IPS DF 6.9 (cell line): ENCODE data around the gene LHX3.

Experiments used
- DNase-seq: peaks from one replicate; pipeline ENCODE4 v3.0.0-alpha.2; 2013; ENCODE audit warnings: low read depth, low spot score
- H3K27ac ChIP-seq: one replicate; pipeline ENCODE4 v1.5.1; 2013; ENCODE audit warnings: low read length, control low read depth
- H3K27me3 ChIP-seq: 2 replicates; pipeline ENCODE4 v1.6.1; 2013; ENCODE audit warnings: mild to moderate bottlenecking, low read length; ENCODE audit not compliant: control insufficient read depth, insufficient read depth
- H3K36me3 ChIP-seq: 2 replicates; pipeline ENCODE4 v1.6.1; 2013; ENCODE audit warnings: low read length; ENCODE audit not compliant: control insufficient read depth, insufficient read depth
- H3K4me1 ChIP-seq: 2 replicates; pipeline ENCODE4 v1.6.1; 2013; ENCODE audit warnings: low read length; ENCODE audit not compliant: control insufficient read depth, insufficient read depth
- H3K4me3 ChIP-seq: 2 replicates; pipeline ENCODE4 v1.5.1; 2013; ENCODE audit warnings: mild to moderate bottlenecking, low read length
- H3K9me3 ChIP-seq: 2 replicates; pipeline ENCODE4 v1.6.1; 2013; ENCODE audit warnings: low read length, inconsistent platforms; ENCODE audit not compliant: control insufficient read depth, insufficient read depth
- WGBS: extraction: QIAGEN DNeasy Blood & Tissue Kit; methylation state at CpG from one replicate; pipeline ENCODE4 v1.1.7; 2013; ENCODE audit warnings: mixed read lengths, missing lambda C conversion rate; ENCODE audit not compliant: insufficient read length, insufficient coverage; 5-methylcytosine and 5-hydroxymethylcytosine counted together

Gene LHX3

DNA sequence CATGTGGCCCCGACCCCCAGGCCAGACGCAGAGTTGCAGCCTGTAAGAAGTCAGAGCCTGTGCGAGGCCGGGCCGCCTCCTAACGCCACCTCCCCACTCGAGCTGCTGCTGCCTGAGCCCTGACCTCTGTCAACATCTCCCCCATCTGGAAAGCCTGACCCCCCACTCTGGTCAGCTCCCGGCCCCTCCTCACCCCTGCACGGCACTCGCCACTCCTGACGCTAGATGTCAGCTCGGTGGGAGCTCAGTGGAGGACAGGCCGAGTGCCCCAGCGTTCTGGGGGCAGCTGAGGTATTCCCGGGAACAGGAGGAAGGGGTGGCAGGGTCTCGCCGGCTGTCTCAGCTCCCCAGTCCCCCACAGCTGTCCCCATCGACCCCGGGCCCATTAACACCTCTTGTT, 19.9 kb downstream of the LHX3 start:
- WGBS: no CpG with 5 or more reads among the region's 19 CpGs
- H3K27ac ChIP-seq: no peak overlapping the region
- H3K27me3 ChIP-seq: no peaks in the 10 kb centered on the region
- no peak for DNase-seq
- H3K9me3 ChIP-seq: no peaks in the 10 kb centered on the region
- H3K36me3 ChIP-seq: no peaks in the 10 kb centered on the region
- peaks cover 2% of the 10 kb centered on the region; the same call in 1 of the 2 replicates for H3K4me1 ChIP-seq
- H3K4me3 ChIP-seq: no peak overlapping the region

DNA sequence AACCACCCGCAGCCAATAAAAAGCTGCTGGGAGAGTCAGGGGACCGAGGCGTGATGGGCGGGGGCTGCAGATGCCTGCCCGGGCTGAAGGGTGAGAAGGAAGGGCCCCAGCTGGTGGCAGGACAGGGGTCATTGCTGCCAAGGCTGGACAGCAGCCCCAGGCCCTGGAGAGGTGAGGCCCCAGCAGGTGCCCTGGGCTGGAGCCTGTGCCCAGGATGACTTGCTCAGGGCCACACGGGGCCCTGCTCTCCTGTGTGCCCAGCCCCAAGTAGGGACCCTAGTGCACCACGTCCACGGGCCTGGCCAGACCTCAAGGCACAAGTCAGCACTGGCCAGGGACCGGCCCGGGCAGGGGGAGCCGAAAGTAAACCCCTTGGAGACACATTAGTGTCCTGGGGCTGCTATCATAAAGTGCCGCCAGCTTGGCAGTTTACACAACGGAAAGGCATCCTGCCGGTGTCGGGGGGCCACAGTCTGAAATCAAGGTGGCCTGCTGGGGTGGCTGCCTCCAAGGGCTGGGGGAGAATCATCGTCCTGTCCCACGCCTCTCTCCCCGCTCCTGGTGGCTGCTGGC, 22.0 kb downstream of the LHX3 start:
- Histone ChIP-seq H3K9me3 (no peaks in the 10 kb centered on the region), H3K4me3 (no peak overlapping the region), H3K27ac (no peak overlapping the region), H3K27me3 (no peaks in the 10 kb centered on the region), H3K36me3 (no peaks in the 10 kb centered on the region), H3K4me1 (0 out of 2 replicates have a peak, but pooled peaks cover 1% of the 10 kb centered on the region)
- no CpG with 5 or more reads among the region's 18 CpGs for WGBS
- no peak for DNase-seq

DNA sequence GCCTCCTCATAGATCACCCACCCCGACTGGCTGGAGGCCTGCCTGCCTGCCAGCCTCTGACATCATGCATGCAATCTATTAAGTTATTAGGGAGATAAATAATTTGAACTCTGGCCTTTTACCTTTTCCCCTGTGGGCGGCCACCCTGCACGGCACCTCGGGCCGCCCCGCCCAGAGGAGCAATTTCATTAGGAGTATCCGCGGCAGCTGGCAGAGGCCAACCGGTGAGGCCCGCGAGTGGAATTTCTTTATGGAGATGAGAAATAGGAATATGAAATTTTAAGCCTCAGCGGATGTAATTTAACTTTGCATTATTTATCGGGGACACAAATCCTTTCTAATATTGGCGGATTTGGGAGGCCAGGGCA, 22.5 kb downstream of the LHX3 start:
- no peak for DNase-seq
- WGBS: no CpG with 5 or more reads among the region's 14 CpGs
- no peak overlapping the region for H3K27ac ChIP-seq
- H3K4me3 ChIP-seq: no peak overlapping the region
- 0 out of 2 replicates have a peak, but pooled peaks cover 1% of the 10 kb centered on the region for H3K4me1 ChIP-seq
- no peaks in the 10 kb centered on the region for H3K9me3 ChIP-seq
- no peaks in the 10 kb centered on the region for H3K36me3 ChIP-seq
- H3K27me3 ChIP-seq: no peaks in the 10 kb centered on the region

DNA sequence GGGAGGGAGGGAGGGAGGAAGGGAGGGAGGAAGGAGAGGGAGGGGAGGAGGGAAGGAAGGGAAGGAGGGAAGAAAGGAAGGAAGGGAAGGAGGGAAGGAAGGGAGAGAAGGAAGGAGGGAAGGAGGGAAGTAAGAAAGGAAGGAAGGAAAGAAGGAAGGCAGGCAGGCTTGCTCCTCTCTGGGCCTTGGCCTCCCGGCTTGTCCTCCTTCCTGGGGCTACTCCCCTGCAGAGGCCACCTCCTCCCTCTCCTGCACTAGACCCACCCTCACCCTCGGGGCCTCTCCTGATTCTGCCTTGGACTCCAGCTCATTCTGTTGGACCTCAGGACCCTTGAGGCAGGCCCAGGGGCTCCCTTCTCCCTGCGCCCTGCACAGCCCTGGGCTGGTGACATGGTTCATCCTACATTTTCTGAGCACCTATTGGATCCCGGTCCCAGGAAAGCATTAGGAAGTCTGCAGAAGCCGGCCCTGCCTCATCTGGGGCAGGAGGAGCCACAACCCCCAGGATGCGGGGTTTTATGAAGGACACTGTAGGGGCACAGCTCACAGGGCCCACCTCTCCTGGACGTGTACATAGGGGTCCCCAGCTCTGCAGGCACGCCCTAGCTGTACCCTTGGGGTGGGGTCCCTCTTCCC, 23.0 kb downstream of the LHX3 start:
- no peak overlapping the region for H3K27ac ChIP-seq
- no peak overlapping the region for H3K4me3 ChIP-seq
- no peaks in the 10 kb centered on the region for H3K27me3 ChIP-seq
- WGBS: no CpG with 5 or more reads among the region's 8 CpGs
- no peaks in the 10 kb centered on the region for H3K36me3 ChIP-seq
- DNase-seq: no peak
- no peaks in the 10 kb centered on the region for H3K9me3 ChIP-seq
- H3K4me1 ChIP-seq: 0 out of 2 replicates have a peak, but pooled peaks cover 1% of the 10 kb centered on the region

DNA sequence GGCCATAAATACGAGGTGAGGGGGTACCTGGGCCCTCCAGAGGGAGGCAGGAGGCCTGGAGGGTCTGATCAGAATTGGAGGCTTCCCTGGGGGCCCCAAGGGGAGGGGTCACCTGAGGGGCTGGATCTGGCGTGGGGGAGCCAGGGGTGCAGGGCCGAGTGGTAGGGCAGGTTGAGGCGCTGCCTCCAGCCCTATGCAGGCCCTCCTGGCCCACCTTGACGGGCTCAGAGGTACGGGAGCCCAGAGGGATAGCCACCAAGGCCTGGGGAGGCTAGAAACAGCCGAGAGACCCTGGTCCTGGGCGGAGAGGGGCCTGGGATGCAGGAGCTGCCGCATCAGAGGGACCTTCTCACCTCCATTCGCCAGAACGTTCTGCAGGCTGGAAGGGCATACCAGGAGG, 24.3 kb downstream of the LHX3 start:
- Histone ChIP-seq H3K27me3 (no peaks in the 10 kb centered on the region), H3K4me3 (no peak overlapping the region), H3K27ac (no peak overlapping the region), H3K4me1 (0 out of 2 replicates have a peak, but pooled peaks cover 1% of the 10 kb centered on the region), H3K9me3 (no peaks in the 10 kb centered on the region), H3K36me3 (no peaks in the 10 kb centered on the region)
- DNase-seq: no peak
- WGBS: no CpG with 5 or more reads among the region's 11 CpGs

DNA sequence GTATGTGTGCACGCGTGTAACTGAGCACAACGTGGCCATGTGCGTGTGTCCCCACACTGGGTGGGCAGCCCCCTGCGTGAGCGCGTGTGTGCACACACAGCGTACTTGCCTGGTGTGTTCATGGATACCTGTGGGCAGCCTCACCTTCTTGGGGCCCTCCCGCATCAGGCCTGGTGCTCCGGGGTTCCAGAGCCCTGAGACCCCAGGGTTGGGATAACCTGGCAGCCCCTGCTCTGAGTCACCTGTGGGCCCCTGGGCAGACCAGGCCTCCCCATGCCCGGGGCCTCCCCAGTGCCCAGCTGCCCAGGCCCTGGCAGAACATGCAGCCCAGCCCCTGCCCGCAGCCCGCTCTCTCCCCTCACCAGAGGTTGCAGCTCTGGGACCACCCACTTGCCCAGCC, 25.2 kb downstream of the LHX3 start:
- no peak overlapping the region for H3K27ac ChIP-seq
- no CpG with 5 or more reads among the region's 13 CpGs for WGBS
- 0 out of 2 replicates have a peak, but pooled peaks cover 1% of the 10 kb centered on the region for H3K4me1 ChIP-seq
- H3K27me3 ChIP-seq: no peaks in the 10 kb centered on the region
- no peaks in the 10 kb centered on the region for H3K36me3 ChIP-seq
- no peak overlapping the region for H3K4me3 ChIP-seq
- H3K9me3 ChIP-seq: no peaks in the 10 kb centered on the region
- no peak for DNase-seq

DNA sequence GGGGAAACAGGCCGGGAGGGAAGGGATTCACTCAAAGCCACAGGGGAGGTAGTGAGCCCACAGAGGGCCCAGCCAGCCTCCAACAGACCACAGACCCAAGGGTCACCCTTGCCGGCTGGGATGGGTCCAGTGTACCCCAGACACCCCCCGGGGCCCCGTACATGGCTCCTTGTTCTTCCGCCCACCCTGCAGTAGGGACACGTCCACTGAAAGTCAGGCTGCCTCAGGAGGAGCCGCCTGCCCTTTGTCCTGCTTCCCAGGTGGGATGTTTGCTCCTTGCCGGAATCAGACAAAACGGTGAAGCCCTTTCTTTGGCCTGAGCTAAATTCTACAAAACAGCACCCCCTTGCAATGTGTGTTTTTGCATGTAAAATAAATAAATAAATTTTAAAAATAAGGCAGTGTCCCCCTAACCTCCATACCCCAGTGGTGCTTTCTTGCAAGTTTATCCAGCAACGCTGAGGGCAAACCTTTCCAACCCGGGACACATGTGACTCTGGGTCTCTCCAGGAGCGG, 25.8 kb downstream of the LHX3 start:
- Histone ChIP-seq H3K9me3 (no peaks in the 10 kb centered on the region), H3K36me3 (no peaks in the 10 kb centered on the region), H3K27ac (no peak overlapping the region), H3K27me3 (no peaks in the 10 kb centered on the region), H3K4me1 (0 out of 2 replicates have a peak, but pooled peaks cover 1% of the 10 kb centered on the region), H3K4me3 (no peak overlapping the region)
- no peak for DNase-seq
- WGBS: no CpG with 5 or more reads among the region's 12 CpGs

DNA sequence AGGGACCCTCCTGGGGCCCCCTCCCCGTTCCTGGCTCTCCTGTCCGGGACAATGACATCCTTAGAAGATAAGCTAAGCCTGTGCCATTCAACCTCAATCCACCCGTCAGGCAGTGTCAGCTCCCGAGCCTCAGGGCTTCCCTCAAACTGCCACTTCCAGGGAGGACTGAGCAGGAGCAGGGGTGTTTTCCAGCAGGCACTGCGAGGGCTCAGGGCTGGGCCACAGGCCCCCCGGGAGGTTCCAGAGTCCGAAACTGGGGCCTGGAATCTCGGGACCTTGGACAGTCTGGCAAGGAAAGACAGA, 26.2 kb downstream of the LHX3 start:
- Histone ChIP-seq H3K9me3 (no peaks in the 10 kb centered on the region), H3K36me3 (no peaks in the 10 kb centered on the region), H3K4me3 (no peak overlapping the region), H3K27ac (no peak overlapping the region), H3K4me1 (0 out of 2 replicates have a peak, but pooled peaks cover 1% of the 10 kb centered on the region), H3K27me3 (no peaks in the 10 kb centered on the region)
- no CpG with 5 or more reads among the region's 8 CpGs for WGBS
- no peak for DNase-seq

DNA sequence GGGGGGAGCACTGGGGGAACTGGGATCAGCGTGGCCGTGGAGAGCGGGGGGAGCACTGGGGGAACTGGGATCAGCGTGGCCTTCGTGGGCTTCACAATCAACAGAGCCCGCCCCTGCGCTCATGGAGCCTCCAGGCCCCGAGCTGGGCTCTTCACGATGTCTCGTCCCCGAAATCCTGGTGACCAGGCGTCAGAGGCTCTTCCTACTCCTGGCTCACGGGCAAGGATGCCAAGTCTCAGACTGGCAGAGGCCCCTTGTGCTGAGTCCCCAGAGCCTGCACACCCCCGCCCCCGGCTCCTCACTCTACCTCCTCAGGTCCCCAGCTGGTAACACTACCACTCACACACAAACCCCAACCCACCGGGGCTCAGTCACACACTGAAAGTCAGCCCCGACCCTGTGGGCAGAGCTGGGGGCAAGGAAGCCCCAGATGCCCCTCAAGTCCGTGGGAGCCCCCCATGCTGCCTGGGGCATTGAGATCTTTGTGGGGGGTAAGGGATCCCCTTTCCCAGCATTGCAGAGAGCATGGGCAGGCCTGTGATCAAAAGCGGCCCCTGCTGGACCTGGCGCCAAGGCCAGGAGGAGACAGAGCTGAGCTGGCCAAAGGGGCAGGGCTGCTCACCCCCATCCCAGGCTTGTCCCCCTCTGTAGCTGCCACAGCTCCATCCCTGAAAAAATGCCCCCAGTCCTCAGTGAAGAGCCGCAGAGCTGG, 26.7 kb downstream of the LHX3 start:
- H3K4me1 ChIP-seq: 0 out of 2 replicates have a peak, but pooled peaks cover 1% of the 10 kb centered on the region
- DNase-seq: no peak
- no peaks in the 10 kb centered on the region for H3K27me3 ChIP-seq
- no peak overlapping the region; the same call in 1 of the 2 replicates for H3K4me3 ChIP-seq
- H3K36me3 ChIP-seq: no peaks in the 10 kb centered on the region
- H3K9me3 ChIP-seq: no peaks in the 10 kb centered on the region
- WGBS: no CpG with 5 or more reads among the region's 21 CpGs
- no peak overlapping the region for H3K27ac ChIP-seq

DNA sequence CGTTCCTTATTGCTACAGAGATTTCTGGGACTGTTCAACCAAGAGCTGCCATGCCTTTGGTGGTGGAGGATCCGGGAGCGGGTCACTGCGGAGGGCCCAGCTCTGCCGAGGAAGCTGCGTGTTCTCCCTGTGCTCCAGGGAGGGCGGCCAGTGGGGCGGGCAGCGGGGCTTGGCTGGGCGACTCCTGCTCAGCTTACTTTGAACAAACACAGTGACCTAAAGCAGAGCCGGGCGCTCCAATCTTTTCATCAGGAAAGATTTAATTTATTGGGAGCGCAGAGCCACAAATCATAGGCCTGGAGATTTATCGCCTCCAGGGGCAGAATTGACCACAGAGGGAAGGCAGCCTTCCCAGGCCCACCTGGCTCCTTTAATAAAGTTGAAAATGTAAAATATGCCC, 27.7 kb downstream of the LHX3 start:
- no peaks in the 10 kb centered on the region for H3K27me3 ChIP-seq
- WGBS: no CpG with 5 or more reads among the region's 14 CpGs
- H3K27ac ChIP-seq: no peak overlapping the region
- no peaks in the 10 kb centered on the region for H3K9me3 ChIP-seq
- H3K4me3 ChIP-seq: no peak overlapping the region
- no peaks in the 10 kb centered on the region for H3K36me3 ChIP-seq
- no peak for DNase-seq
- peaks cover 6% of the 10 kb centered on the region for H3K4me1 ChIP-seq
